ENCODE data around the gene PRR16. TPM values are rescaled to one million over a fixed set of nuclear protein-coding genes. Genes with fewer than 3 reads are reported as not detected.
"Not testable (repeated sequence)": the region's sequence is repeated elsewhere in the genome, so short reads cannot be mapped to it uniquely, and the experiment has no call there.

Gene PRR16
- total RNA-seq, 1 donor from 2014 or later, result 18.1 TPM

DNA sequence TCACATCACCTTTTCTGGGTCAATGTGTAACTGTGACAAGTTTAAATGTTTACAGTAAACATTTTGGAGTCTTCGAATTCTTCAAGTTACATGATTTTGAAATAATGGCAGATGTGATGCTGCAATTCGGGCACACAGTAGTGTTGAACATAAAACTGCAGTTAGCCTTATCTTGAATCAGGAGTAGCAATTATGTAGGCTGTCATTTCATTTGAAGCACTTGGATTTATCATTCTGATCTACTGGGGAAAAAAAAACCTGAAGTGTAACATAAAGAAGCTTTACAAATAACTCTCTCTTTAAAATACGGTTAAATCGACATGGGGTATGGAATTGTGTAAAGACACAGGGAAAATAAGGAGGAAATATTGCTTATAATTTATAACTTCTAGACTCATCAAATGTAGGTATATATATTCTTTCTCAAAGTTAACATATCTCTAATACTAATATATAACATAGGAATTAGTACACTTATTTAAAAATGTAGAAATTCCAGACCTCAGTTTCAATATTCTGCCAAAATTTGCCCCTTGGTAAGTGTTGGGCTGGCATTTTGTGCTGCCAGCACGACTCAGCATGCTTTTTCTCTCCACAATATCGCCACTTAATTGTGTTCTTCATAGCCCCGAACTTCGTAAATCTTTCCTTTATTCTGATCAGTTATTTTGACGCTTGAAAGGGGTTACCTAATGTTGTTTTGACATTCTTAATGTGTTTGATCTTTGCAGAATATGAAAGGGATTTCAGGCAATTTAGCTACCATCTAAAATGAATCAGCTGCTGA lies 226.7 kb downstream of the PRR16 start:
- no peak for DNase-seq (ENCODE audit: low spot score)
- intact Hi-C loops (cut with DNase I), result no loop called here

- no peak for DNase-seq (ENCODE audit: low spot score)
- intact Hi-C loops (cut with DNase I), result no loop called here
Observed at GRCh38 chr5:120692325-120692724, 228.2 kb downstream of the PRR16 start.

GRCh38 chr5:120695368-120695880 lies 231.3 kb downstream of the PRR16 start:
- no peak for DNase-seq (ENCODE audit: low spot score)
- intact Hi-C loops (cut with DNase I), result no loop called here

- DNase-seq (ENCODE audit: low spot score), result no peak
- intact Hi-C loops (cut with DNase I), result no loop called here
Observed at GRCh38 chr5:120697147-120697546, 233.0 kb downstream of the PRR16 start.

DNA sequence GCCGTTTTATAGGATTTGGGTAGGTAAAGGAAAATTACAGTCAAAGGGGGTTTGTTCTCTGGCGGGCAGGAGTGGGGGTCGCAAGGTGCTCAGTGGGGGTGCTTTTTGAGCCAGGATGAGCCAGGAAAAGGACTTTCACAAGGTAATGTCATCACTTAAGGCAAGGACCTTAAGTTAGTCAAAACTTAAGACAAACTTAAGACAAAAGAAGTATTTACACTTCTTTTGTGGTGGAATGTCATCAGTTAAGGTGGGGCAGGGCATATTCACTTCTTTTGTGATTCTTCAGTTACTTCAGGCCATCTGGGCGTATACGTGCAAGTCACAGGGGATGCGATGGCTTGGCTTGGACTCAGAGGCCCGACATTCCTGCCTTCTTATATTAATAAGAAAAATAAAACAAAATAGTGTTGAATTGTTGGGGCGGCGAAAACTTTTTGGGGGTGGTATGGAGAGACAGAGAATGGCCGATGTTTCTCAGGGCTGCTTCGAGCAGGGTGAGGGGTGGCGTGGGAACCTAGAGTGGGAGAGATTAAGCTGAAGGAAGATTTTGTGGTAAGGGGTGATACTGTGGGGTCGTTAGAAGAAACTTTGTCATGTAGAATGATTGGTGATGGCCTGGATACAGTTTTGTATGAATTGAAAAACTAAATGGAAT lies 233.7 kb downstream of the PRR16 start:
- DNase-seq (ENCODE audit: low spot score); intact Hi-C loops (cut with DNase I): not testable (repeated sequence)

DNA sequence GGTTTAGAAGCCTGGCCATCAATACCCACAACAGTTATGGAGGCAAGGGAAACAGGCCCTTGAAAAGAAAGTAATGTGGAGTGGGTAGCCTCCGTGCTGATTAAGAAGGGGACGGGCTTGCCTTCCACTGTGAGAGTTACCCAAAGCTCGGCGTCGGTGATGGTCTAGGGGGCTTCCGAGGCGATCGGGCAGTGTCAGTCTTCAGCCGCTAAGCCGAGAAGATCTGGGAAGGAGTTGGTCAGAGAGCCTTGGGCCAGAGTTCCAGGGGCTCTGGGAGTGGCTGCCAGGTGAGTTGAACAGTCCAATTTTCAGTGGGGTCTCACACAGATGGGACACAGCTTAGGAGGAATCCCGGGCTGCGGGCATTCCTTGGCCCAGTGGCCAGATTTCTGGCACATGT lies 236.6 kb downstream of the PRR16 start:
- intact Hi-C loops (cut with DNase I); DNase-seq (ENCODE audit: low spot score): not testable (repeated sequence)

GRCh38 chr5:120702817-120703538 lies 238.9 kb downstream of the PRR16 start:
- DNase-seq (ENCODE audit: low spot score); intact Hi-C loops (cut with DNase I): not testable (repeated sequence)

DNA sequence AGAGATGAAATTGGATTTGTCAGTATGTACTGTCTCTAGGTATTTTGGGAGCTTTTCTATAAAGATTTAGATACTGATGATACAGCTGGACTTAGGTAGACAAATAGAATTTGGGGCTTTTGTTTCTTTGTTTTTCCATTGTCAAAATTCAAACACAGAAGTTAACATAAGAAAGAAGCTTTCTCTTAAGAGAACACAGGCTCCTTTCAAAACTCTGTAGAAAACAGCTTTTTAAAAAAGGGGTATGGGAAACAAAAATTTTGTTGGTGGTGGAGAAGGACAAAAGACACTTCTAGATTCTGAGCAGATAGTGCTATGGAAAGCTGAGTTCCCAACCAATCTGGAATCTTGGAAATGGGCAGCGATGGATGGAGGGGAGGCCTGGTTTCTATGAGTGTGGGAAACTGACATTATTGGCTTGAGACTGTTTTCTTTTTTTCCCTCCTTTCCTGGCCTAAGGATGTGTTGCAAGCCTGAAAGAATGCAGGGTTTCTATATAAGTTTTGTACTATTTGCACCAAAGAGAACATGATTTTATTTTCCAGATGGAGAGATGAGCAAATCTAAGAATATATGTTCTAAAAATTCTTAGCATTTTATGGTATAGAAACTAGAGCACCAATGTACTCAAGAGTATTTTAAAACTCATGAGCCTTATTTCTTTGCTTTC lies 240.0 kb downstream of the PRR16 start:
- intact Hi-C loops (cut with DNase I), result no loop called here
- DNase-seq (ENCODE audit: low spot score), result no peak

GRCh38 chr5:120706877-120707276 lies 242.8 kb downstream of the PRR16 start:
- DNase-seq (ENCODE audit: low spot score), result no peak
- intact Hi-C loops (cut with DNase I), result no loop called here

DNA sequence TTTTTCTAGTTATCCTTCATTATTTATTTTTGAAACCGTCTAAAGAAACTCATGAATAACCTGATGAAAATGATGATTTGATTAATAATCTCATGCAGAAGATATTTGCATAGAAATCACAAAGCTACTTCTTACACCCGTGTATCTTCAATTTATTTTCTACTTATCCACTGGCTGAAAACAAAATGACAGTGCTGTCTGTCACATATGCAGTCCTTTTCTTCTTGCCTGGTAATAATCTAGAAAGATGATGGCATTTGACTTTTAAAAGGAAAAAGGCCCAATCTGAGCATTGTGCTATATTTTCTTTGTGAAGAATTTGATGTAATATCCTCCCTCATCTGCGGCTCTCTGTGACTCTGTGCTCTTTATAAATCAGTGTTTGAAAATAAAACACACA lies 253.3 kb downstream of the PRR16 start:
- intact Hi-C loops (cut with DNase I), result no loop called here
- DNase-seq (ENCODE audit: low spot score), result no peak

DNA sequence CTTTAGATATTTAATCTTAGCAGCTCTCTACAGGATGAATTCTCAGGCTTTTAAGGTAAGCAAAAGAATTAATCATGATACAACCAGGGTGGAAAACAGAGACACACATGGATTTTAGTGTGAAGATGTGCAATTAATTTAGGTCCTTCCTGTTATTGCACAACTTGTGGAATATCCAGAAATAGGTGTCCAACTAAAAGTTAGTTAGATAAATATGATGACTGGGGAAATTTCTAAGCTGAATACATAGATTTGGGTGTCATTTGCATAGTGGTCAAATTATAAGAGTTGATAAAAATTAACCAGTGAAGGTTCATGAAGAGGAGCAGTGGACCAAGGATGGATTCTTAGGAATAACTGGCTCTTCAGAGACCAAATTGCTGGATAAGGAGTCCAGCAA lies 266.1 kb downstream of the PRR16 start:
- intact Hi-C loops (cut with DNase I), result no loop called here
- DNase-seq (ENCODE audit: low spot score), result no peak

- intact Hi-C loops (cut with DNase I), result no loop called here
- no peak for DNase-seq (ENCODE audit: low spot score)
Observed at GRCh38 chr5:120734033-120734432, 269.9 kb downstream of the PRR16 start.

DNA sequence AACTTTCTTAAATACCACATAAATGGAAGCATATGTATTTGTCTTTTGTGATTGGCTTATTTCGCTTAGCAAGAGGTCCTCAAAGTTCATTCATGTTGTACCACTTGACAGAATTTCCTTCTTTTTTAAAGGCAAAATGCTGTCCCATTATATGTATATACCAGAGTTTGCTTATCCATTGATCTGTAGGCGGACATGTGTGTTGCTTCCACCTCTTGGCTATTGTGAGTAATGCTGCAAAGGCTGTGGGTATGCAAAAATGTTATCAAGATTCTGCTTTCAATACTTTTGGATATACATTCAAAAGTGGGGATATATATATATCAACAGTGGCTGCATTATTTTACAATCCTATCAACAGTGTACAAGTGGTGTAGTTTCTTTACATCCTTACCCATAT lies 271.0 kb downstream of the PRR16 start:
- no peak for DNase-seq (ENCODE audit: low spot score)
- intact Hi-C loops (cut with DNase I), result no loop called here

Measured in cardiac septum (tissue), 1 donor.